AG09319 (cell line): ENCODE data around the gene LRRFIP1.
"Not testable (repeated sequence)": the region's sequence is repeated elsewhere in the genome, so short reads cannot be mapped to it uniquely, and the experiment has no call there.

Experiments used
- DNase-seq: peaks from one replicate; pipeline ENCODE4 v3.0.0-alpha.2; 2010; ENCODE audit warnings: low read depth; ENCODE audit errors: extremely low read depth
- TF ChIP-seq, protein P1 (sequence below): IDR thresholded peaks from 2 replicates; pipeline ENCODE4 v1.5.1; 2011; ENCODE audit warnings: low read depth, mild to moderate bottlenecking, inconsistent platforms, low read length, moderate library complexity

LRRFIP1 gene

GRCh38 chr2:237746302-237747080, 119.1 kb downstream of the LRRFIP1 start:
- TF ChIP-seq, protein P1, sequence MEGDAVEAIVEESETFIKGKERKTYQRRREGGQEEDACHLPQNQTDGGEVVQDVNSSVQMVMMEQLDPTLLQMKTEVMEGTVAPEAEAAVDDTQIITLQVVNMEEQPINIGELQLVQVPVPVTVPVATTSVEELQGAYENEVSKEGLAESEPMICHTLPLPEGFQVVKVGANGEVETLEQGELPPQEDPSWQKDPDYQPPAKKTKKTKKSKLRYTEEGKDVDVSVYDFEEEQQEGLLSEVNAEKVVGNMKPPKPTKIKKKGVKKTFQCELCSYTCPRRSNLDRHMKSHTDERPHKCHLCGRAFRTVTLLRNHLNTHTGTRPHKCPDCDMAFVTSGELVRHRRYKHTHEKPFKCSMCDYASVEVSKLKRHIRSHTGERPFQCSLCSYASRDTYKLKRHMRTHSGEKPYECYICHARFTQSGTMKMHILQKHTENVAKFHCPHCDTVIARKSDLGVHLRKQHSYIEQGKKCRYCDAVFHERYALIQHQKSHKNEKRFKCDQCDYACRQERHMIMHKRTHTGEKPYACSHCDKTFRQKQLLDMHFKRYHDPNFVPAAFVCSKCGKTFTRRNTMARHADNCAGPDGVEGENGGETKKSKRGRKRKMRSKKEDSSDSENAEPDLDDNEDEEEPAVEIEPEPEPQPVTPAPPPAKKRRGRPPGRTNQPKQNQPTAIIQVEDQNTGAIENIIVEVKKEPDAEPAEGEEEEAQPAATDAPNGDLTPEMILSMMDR: no peak

DNA sequence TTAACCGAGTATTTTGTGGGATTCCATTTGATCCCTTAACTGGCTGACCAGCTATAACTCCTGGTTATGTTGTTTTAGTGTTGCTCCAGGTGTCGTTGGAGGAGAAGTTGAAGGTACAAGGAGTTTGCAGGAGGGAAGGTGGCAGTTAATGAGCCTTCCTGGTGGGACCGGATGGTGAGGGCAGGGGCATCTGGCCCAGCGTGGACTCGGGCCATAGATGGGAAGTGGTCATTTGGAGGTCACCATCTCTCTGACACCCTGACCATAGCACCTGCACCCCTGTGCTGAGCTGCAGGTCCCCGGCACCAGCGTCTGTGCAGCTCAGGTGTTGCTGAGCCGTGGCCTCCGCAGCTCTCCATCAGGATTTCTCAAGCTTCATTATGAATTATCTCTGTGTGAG, 119.8 kb downstream of the LRRFIP1 start:
- no peak for DNase-seq
- TF ChIP-seq, protein P1: no peak

More at GRCh38 chr2:237746302-237747080, 119.1 kb downstream of the LRRFIP1 start:
- DNase-seq: no peak

- TF ChIP-seq, protein P1: no peak
- no peak for DNase-seq
Measured at GRCh38 chr2:237749002-237749401, 121.6 kb downstream of the LRRFIP1 start.

- TF ChIP-seq, protein P1: no peak
- no peak for DNase-seq
Measured at GRCh38 chr2:237749961-237750360, 122.6 kb downstream of the LRRFIP1 start.

- not testable (repeated sequence) for DNase-seq
Measured at GRCh38 chr2:237750441-237750840, 123.1 kb downstream of the LRRFIP1 start.

- TF ChIP-seq, protein P1: no peak
Measured at GRCh38 chr2:237752761-237753165, 125.4 kb downstream of the LRRFIP1 start.

DNA sequence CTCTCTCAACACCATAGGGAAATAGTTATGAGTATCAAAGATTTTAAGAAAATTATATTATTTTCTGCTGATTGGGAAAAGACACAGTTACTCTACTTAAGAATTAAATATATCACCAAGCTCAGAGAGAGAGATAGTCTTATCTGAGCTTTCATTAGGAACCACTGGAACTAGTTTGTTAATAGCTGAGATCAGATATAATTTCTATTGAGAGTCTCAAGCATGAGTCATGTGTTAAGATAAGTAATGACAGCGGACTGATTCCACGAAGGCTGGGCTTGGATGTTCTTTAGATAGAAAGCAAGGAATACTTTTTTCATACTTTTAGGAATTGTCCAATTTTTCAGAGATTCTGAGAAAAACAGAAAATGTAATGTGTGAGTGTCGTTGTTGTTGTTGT, 126.8 kb downstream of the LRRFIP1 start:
- TF ChIP-seq, protein P1: no peak
- no peak for DNase-seq

More at GRCh38 chr2:237752761-237753165, 125.4 kb downstream of the LRRFIP1 start:
- no peak for DNase-seq
